KMS-11 (cell line): ENCODE results near the gene MBOAT1.
A peak's percentile ranks its signal among the peaks of the same experiment; 100 is the strongest.

Experiments used
- H2AFZ ChIP-seq: fragments of 200-600 bp; sonication (generic); 2 replicates; pipeline ENCODE4 v1.6.1; 2016; ENCODE audit warnings: antibody characterized with exemption, mixed run types, low read depth
- H3K27ac ChIP-seq: fragments of 200-600 bp; sonication (generic); 2 replicates; pipeline ENCODE4 v1.6.1; 2016; ENCODE audit warnings: mild to moderate bottlenecking, mixed run types
- H3K27me3 ChIP-seq: fragments of 200-600 bp; sonication (generic); 2 replicates; pipeline ENCODE4 v1.6.1; 2017; ENCODE audit warnings: mild to moderate bottlenecking, low read depth, mixed run types, moderate library complexity; ENCODE audit not compliant: insufficient read depth
- H3K36me3 ChIP-seq: fragments of 200-600 bp; sonication (generic); 2 replicates; pipeline ENCODE4 v1.6.1; 2017; ENCODE audit warnings: mild to moderate bottlenecking, mixed run types; ENCODE audit not compliant: insufficient read depth
- H3K4me1 ChIP-seq: fragments of 200-600 bp; sonication (generic); 2 replicates; pipeline ENCODE4 v1.6.1; 2016; ENCODE audit warnings: mild to moderate bottlenecking, low read depth, mixed run types; ENCODE audit not compliant: poor library complexity, severe bottlenecking
- H3K4me2 ChIP-seq: fragments of 200-600 bp; sonication (generic); 2 replicates; pipeline ENCODE4 v1.7.0; 2016; ENCODE audit warnings: mild to moderate bottlenecking, mixed run types
- H3K4me3 ChIP-seq: fragments of 200-600 bp; sonication (generic); IDR thresholded peaks from 2 replicates; pipeline ENCODE4 v1.6.1; 2017; ENCODE audit warnings: low read depth, low read length, mixed read lengths; ENCODE audit not compliant: insufficient read depth
- H3K79me2 ChIP-seq: fragments of 200-600 bp; sonication (generic); 2 replicates; pipeline ENCODE4 v1.6.1; 2016; ENCODE audit warnings: low read depth, mixed run types; ENCODE audit not compliant: insufficient read depth
- H3K9ac ChIP-seq: fragments of 200-600 bp; sonication (generic); 2 replicates; pipeline ENCODE4 v1.6.1; 2016; ENCODE audit warnings: mild to moderate bottlenecking, mixed run types
- H4K20me1 ChIP-seq: fragments of 200-600 bp; sonication (generic); 2 replicates; pipeline ENCODE4 v1.6.1; 2016; ENCODE audit warnings: mild to moderate bottlenecking, mixed run types; ENCODE audit not compliant: insufficient read depth
- CTCF ChIP-seq: fragments of 200-600 bp; sonication (generic); conservative IDR thresholded peaks from 2 replicates; pipeline ENCODE4 v1.6.1; 2017; ENCODE audit warnings: low read depth, mild to moderate bottlenecking, antibody characterized with exemption, low read length, moderate library complexity, mixed read lengths

Gene MBOAT1

GRCh38 chr6:20241102-20241501, 28.8 kb upstream of the MBOAT1 start:
- Histone ChIP-seq H3K9ac (no peak overlapping the region), H3K4me2 (no peak overlapping the region), H3K4me1 (peaks cover 7% of the 10 kb centered on the region), H3K79me2 (no peaks in the 10 kb centered on the region), H2AFZ (no peak overlapping the region), H3K27me3 (no peaks in the 10 kb centered on the region), H3K4me3 (no peak overlapping the region), H3K27ac (no peak overlapping the region), H3K36me3 (no peaks in the 10 kb centered on the region), H4K20me1 (no peaks in the 10 kb centered on the region)
- TF ChIP-seq CTCF, result no peak

GRCh38 chr6:20238688-20239587, 26.7 kb upstream of the MBOAT1 start:
- Histone ChIP-seq H3K4me2 (no peak overlapping the region), H4K20me1 (no peaks in the 10 kb centered on the region), H3K9ac (no peak overlapping the region), H3K36me3 (no peaks in the 10 kb centered on the region), H3K4me1 (peaks cover 8% of the 10 kb centered on the region), H3K79me2 (no peaks in the 10 kb centered on the region), H2AFZ (no peak overlapping the region), H3K27me3 (no peaks in the 10 kb centered on the region), H3K27ac (no peak overlapping the region), H3K4me3 (no peak overlapping the region)
- TF ChIP-seq CTCF, result no peak

GRCh38 chr6:20237677-20238460, 25.6 kb upstream of the MBOAT1 start:
- Histone ChIP-seq H3K27me3 (no peaks in the 10 kb centered on the region), H3K36me3 (no peaks in the 10 kb centered on the region), H2AFZ (no peak overlapping the region), H3K79me2 (no peaks in the 10 kb centered on the region), H3K9ac (no peak overlapping the region), H3K4me2 (no peak overlapping the region), H3K27ac (no peak overlapping the region), H4K20me1 (no peaks in the 10 kb centered on the region), H3K4me1 (peaks cover 8% of the 10 kb centered on the region), H3K4me3 (no peak overlapping the region)
- TF ChIP-seq CTCF, result no peak

GRCh38 chr6:20236909-20237600, 24.8 kb upstream of the MBOAT1 start:
- Histone ChIP-seq H2AFZ (no peak overlapping the region), H3K27ac (no peak overlapping the region), H3K27me3 (no peaks in the 10 kb centered on the region), H3K79me2 (no peaks in the 10 kb centered on the region), H3K4me3 (no peak overlapping the region), H3K9ac (no peak overlapping the region), H3K4me2 (0 out of 2 replicates have a peak overlapping the region, but pooled peaks have one; percentile 26), H3K4me1 (peaks cover 8% of the 10 kb centered on the region), H4K20me1 (no peaks in the 10 kb centered on the region), H3K36me3 (no peaks in the 10 kb centered on the region)
- TF ChIP-seq CTCF, result no peak
